ENCODE results near the gene HMX1. TPM values are rescaled to one million over a fixed set of nuclear protein-coding genes. Genes with fewer than 3 reads are reported as not detected.

HMX1 gene
- total RNA-seq, 1 donor from 2014 or later = 0.92 TPM

GRCh38 chr4:8830056-8830455, 41.6 kb downstream of the HMX1 start:
- H3K4me3 Mint-ChIP-seq = no peak overlapping the region
- no peak for TF ChIP-seq CTCF (IDR thresholded peaks at IDR 0.05; ENCODE audit: unreplicated experiment)
- no peak overlapping the region for H3K27ac Mint-ChIP-seq
- peaks cover 14% of the 10 kb centered on the region for H3K9me3 Mint-ChIP-seq
- peaks cover 51% of the 10 kb centered on the region for H3K27me3 Mint-ChIP-seq (ENCODE audit: low read depth)
- H3K36me3 Mint-ChIP-seq = no peaks in the 10 kb centered on the region
- H3K4me1 Mint-ChIP-seq = no peaks in the 10 kb centered on the region
- DNase-seq (ENCODE audit: low spot score in 2 of 2, unreplicated experiment in 2 of 2) = no peak

- no peak for TF ChIP-seq CTCF (IDR thresholded peaks at IDR 0.05; ENCODE audit: unreplicated experiment)
- H3K27me3 Mint-ChIP-seq (ENCODE audit: low read depth) = peaks cover 53% of the 10 kb centered on the region
- no peaks in the 10 kb centered on the region for H3K36me3 Mint-ChIP-seq
- H3K27ac Mint-ChIP-seq = no peak overlapping the region
- H3K4me1 Mint-ChIP-seq = no peaks in the 10 kb centered on the region
- H3K4me3 Mint-ChIP-seq = no peak overlapping the region
- peaks cover 14% of the 10 kb centered on the region for H3K9me3 Mint-ChIP-seq
- no peak for DNase-seq (ENCODE audit: low spot score in 2 of 2, unreplicated experiment in 2 of 2)
Observed at GRCh38 chr4:8829584-8829983, 42.1 kb downstream of the HMX1 start.

GRCh38 chr4:8828869-8829268, 42.8 kb downstream of the HMX1 start:
- no peak overlapping the region for H3K27ac Mint-ChIP-seq

GRCh38 chr4:8821151-8821950, 50.3 kb downstream of the HMX1 start:
- no peaks in the 10 kb centered on the region for H3K4me1 Mint-ChIP-seq
- no peak for TF ChIP-seq CTCF (IDR thresholded peaks at IDR 0.05; ENCODE audit: unreplicated experiment)
- no peak overlapping the region for H3K27ac Mint-ChIP-seq
- no peak overlapping the region for H3K4me3 Mint-ChIP-seq
- DNase-seq (ENCODE audit: low spot score in 2 of 2, unreplicated experiment in 2 of 2) = no peak
- peaks cover 70% of the 10 kb centered on the region for H3K27me3 Mint-ChIP-seq (ENCODE audit: low read depth)
- no peaks in the 10 kb centered on the region for H3K9me3 Mint-ChIP-seq
- H3K36me3 Mint-ChIP-seq = no peaks in the 10 kb centered on the region

More at GRCh38 chr4:8828869-8829268, 42.8 kb downstream of the HMX1 start:
- no peak for TF ChIP-seq CTCF (IDR thresholded peaks at IDR 0.05; ENCODE audit: unreplicated experiment)
- no peak for DNase-seq (ENCODE audit: low spot score in 2 of 2, unreplicated experiment in 2 of 2)
- Mint-ChIP-seq H3K9me3 (peaks cover 14% of the 10 kb centered on the region), H3K36me3 (no peaks in the 10 kb centered on the region), H3K27me3 (ENCODE audit: low read depth) (peaks cover 56% of the 10 kb centered on the region), H3K4me3 (no peak overlapping the region), H3K4me1 (no peaks in the 10 kb centered on the region)

GRCh38 chr4:8820178-8821102, 51.2 kb downstream of the HMX1 start:
- DNase-seq (ENCODE audit: low spot score in 2 of 2, unreplicated experiment in 2 of 2) = no peak

More at GRCh38 chr4:8820178-8821102, 51.2 kb downstream of the HMX1 start:
- no peak overlapping the region for H3K4me3 Mint-ChIP-seq
- no peaks in the 10 kb centered on the region for H3K36me3 Mint-ChIP-seq
- peaks cover 63% of the 10 kb centered on the region for H3K27me3 Mint-ChIP-seq (ENCODE audit: low read depth)
- no peak for TF ChIP-seq CTCF (IDR thresholded peaks at IDR 0.05; ENCODE audit: unreplicated experiment)
- no peaks in the 10 kb centered on the region for H3K9me3 Mint-ChIP-seq
- H3K27ac Mint-ChIP-seq = no peak overlapping the region
- H3K4me1 Mint-ChIP-seq = no peaks in the 10 kb centered on the region
